Mammary epithelial cell (primary cell): ENCODE results near the gene ORC5.

Experiments used
- CTCF ChIP-seq, 2 donors: IDR thresholded peaks in 1 of 2; conservative IDR thresholded peaks in 1 of 2; 2 replicates each; pipeline ENCODE4 v1.5.1; 2011 to 2012; ENCODE audit warnings: inconsistent platforms in 2 of 2, low read length in 2 of 2, mild to moderate bottlenecking in 2 of 2, control low read depth in 1 of 2, low read depth in 1 of 2; ENCODE audit not compliant: insufficient read depth in 1 of 2; ENCODE audit errors: extremely low read depth in 1 of 2
- EZH2 ChIP-seq: IDR thresholded peaks from 2 replicates; pipeline ENCODE4 v1.6.1; 2012; ENCODE audit warnings: low read length, inconsistent platforms, borderline replicate concordance

- TF ChIP-seq CTCF (conservative IDR thresholded peaks at IDR 0.05 in 1 of 2, IDR thresholded peaks at IDR 0.05 in 1 of 2; ENCODE audit: extremely low read depth in 1 of 2, insufficient read depth in 1 of 2, low read depth in 1 of 2, low read length in 2 of 2) (no peak), EZH2 (no peak)
Measured at GRCh38 chr7:104240401-104240800, 32.6 kb upstream of the ORC5 start.
